ENCODE results near the gene GJB2.

GJB2 gene

DNA sequence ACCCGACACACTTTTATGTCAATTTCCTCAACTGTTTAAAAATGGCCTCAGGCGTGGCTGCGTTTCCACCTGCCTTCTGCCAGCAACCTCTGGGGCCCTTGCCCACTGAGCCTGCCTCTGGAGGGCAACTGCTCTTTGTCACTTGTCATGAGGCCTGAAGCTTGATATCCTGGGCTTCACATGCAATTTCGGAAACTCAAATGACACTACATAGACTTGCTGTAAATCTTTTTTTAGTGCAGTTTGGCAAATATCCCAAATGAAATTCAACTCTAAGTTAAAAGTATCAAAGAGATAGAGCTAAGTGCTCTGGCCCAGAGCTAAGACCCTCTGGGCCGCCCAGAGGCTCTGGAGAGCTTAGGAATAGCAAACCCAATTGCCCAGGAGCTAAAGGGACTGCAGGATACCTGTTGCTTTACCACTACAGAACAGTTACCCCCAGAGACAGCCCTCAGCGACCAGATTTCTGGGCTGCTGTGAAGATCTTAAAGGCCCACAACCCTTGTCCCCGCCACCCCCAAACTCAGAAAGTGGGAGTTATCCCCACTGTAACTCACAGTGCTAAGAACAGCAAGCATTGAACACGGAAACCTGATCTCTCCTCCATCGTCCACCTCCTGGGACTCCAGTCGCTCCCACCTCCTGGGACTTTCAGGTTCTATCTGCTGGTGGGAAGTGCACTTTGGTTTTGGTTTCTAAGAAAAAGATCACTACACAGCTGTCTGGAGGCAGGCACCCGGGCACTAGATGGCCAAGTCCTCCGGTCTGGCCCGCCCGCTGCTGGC is 51.3 kb downstream of the GJB2 start:
- no peak for DNase-seq (ENCODE audit: low read depth)

DNA sequence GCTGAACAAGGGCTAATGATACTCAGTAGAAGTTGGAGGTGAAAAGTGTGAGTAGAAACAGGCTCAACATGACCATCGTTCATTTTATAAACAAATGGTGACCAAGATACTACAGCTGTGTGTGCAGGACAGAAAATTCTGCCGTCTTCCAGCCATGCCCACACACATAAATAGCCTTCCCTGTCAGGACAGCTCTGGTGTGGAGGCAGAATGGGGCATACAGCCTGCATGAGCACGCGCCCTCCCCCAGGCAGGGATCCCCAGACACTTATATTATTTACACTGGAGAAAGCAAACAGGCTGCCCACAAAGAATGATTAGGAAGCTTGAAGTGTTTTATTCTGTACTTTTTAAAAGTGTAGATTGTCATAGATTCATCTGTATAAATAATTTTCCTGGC is 52.3 kb downstream of the GJB2 start:
- DNase-seq (ENCODE audit: low read depth): no peak

DNA sequence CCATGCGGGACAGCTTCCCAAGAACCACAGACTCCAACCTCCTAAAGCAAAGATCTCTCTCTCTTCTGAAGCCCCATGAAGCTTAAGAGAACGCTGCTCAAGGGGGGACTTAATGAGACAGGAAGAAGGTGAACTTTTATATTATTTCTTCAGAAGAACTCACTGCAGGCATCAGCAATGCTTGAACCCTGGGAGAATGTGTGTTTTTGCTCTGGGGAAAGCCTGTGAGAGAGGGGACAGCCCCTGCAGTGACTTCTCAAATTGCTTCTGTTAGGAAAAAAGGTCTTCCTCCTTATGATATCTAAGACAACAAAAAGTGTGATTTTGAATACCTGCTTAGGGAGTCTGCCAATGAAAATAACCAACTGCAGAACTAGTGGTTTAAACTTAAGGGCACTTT is 54.9 kb downstream of the GJB2 start:
- DNase-seq (ENCODE audit: low read depth): no peak

Data from GM04504 (cell line).